NCI-H748 (cell line): ENCODE results near the gene PKP1.
"Not testable (repeated sequence)": the region's sequence is repeated elsewhere in the genome, so short reads cannot be mapped to it uniquely, and the experiment has no call there.

Experiments
- DNase-seq: peaks from one replicate; lab custom pipeline; 2025; ENCODE audit not compliant: unreplicated experiment; lab: John Stamatoyannopoulos, UW

The PKP1 gene, protein sequence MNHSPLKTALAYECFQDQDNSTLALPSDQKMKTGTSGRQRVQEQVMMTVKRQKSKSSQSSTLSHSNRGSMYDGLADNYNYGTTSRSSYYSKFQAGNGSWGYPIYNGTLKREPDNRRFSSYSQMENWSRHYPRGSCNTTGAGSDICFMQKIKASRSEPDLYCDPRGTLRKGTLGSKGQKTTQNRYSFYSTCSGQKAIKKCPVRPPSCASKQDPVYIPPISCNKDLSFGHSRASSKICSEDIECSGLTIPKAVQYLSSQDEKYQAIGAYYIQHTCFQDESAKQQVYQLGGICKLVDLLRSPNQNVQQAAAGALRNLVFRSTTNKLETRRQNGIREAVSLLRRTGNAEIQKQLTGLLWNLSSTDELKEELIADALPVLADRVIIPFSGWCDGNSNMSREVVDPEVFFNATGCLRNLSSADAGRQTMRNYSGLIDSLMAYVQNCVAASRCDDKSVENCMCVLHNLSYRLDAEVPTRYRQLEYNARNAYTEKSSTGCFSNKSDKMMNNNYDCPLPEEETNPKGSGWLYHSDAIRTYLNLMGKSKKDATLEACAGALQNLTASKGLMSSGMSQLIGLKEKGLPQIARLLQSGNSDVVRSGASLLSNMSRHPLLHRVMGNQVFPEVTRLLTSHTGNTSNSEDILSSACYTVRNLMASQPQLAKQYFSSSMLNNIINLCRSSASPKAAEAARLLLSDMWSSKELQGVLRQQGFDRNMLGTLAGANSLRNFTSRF

DNA sequence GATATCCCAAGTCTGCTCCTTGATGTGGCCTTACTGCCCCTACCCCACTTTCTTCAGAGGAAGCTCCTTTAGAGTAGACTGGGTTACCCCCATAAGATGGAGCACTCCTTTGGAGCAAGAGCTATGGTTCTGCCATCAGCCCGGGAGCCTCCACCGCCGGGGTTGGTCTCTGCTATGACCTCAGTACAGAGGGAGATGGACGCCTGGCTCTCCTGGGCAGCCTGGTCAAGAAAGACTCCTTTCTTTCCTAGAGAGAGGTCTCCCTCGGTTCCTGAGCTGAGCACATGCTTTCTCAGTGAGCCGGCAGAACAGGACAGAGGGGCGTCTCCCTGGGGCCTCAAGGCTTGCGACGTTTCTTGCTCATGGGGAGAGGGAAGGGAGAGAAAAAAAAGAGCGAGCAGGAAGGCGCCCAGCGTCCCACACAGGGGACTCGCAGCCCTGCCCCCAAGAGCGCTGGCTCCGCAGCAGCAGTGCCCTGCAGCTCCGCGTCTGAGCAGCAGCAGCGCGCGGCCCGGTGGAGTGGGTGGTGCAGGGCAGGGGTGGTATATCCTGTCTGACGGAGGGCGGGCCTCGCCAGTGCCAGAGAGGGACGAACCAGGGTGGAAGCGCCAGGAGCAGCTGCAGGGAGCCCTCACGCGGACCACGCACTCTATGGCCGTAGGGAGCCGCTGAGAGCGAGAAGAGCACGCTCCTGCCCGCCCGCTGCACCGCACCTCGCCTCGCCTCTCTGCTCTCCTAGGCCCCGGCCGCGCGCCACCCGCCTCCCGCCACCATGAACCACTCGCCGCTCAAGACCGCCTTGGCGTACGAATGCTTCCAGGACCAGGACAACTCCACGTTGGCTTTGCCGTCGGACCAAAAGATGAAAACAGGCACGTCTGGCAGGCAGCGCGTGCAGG lies at the start of gene PKP1:
TSS of gene PKP1 (plus strand) at position 576 of the 899 bp plus-strand sequence. CDS start at position 773, 197 bp downstream.
- DNase-seq = no peak

DNA sequence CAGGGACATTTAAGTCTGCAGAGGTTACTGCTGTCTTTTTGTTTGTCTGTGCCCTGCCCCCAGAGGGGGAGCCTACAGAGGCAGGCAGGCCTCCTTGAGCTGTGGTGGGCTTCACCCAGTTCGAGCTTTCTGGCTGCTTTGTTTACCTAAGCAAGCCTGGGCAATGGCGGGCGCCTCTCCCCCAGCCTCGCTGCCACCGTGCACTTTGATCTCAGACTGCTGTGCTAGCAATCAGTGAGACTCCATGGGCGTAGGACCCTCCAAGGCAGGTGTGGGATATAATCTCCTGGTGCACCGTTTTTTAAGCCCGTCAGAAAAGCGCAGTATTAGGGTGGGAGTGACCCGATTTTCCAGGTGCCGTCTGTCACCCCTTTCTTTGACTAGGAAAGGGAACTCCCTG lies 43.7 kb upstream of the PKP1 start:
- DNase-seq = not testable (repeated sequence)

DNA sequence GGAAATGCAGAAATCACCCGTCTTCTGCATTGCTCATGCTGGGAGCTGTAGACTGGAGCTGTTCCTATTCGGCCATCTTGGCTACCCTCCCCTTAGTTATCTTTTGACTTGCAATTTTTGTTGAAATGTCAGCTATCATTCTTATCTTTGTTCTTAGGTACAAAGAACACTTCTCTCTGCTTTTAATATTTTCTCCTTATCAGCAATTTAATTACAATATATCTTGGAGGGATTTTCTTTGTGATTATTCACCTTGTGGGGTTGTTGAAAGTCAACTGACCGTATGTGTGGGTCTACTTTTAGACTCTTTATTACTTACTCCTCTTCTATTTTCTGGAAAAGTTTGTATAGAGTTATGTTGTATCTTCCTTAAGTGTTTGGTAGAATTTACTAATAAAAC lies 43.1 kb upstream of the PKP1 start:
- no peak for DNase-seq

DNA sequence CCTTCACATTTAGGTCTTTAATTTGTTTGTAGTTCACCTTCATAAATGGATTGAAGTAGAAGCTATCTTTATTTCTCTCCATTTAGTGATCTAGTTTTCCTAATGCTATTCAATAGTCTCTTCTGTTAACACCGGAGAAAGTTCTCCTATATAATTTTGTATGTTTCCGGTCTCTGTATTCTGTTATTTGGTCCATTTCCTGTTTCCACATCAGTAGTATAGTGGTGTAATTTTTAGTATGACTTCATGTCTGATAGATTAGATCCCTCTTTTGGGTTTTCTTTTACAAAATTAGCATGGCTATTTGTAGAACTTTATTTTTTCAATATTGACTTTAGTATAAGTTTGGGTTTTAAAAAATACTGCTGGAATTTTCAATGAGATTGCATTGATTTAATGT lies 41.6 kb upstream of the PKP1 start:
- no peak for DNase-seq

DNA sequence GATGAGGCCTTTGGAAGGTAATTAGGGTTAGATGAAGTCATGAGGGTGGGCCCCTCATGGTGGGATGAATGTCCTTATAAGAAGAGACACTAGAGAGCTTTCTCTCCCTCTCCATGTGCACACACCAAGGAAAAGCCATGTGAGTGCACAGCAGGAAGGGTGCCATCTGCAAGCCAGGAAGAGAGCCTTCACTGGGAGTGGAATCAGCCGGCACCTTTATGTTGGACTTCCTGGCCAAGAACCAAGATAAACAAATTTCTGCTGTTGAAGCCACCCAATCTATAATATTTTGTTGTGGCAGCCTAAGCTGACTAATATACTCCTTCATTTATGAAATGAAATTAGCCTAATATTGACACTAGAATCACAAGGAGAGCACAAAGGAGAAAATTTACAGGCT lies 38.2 kb upstream of the PKP1 start:
- peak; percentile 32 for DNase-seq

DNA sequence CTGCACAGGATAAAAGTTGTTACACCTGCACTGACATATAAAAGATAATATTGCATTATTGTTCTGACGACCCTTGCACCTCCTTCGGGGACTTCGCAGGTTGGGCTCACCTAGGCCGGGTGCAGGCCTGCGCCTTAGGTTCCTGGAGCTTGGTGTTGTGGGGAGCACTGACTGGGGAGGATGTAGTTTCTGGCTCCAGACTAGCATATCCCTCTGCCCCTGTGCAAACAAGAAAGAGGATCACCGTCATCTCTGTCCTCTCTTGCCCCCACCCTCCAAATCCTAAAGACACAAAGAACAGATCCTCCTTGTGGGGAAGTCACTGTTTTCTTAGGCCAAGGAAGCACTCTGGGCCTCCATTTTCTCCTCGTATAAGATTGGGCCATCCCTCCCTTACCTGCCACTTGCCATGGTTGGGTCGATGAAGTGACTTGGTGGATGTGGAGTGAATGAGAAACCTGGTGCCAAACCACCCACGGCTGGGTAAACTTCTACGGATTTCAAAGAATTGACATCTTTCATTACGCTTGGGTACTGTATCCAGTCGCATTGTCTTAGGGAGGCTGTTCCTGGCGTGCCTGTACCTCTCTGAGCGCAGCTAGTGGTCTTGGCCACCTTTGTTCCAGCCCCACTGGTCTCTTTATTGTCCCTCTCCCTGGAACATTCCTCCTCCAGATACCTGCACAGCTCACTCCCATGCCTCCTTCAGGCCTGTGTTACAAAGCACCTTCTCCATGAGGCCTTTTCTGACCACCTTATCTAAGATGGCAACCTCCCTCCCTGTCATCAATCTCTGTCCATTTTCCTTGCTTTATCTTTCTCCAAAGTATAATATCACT lies 34.4 kb upstream of the PKP1 start:
- DNase-seq = no peak

DNA sequence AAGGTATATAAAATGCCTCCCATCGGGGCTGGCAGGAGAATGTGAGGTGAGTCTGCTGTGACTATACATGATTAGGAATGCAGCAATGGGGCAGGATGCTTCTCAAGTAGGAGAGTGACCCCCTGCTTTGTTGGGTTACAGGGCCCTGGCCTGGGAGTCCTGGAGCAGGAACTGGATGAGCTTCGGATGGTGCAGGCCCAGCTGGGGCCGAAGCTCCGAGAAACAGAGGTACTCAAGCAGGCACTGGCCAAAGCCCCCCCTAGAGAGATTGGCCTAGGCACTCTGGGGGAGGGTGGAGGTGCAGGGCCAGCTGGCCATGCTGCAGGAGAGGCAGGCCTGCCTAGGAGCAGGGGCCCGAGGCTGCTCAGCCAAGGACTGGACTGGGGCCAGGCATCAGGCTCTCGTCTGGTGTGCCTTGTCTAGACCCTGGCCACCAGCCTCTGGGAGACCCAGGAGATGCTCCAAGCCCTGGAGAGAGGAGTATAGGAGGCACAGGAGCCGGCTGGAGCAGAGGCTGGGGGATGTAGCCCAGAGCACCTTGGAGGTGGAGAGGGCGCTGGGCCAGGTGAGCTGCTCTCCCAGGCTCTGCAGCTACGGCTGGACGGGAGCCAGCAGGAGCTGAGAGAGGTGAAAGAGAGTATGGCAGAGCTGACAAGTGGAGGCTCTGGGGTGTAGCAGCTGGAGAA lies 32.8 kb upstream of the PKP1 start:
- DNase-seq = no peak

DNA sequence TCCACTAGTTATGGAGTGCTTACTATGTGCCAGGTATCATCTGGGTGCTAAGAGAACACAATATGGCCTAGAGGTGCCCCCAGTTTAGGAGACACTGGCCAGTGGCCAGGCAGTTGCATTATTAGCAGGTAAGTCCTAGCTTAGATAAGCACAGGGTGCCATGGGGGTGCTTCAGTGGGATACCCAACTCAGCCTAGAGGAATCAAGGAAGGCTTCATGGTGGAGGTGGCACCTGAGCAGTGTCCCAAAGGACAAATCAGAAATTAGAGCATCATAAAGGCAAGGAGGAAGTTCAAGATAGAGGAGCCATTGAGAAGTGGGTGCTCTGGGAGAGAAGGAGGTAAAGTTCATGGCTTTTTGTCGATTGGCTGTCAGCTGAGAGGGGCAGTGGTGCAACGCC lies 31.9 kb upstream of the PKP1 start:
- no peak for DNase-seq

DNA sequence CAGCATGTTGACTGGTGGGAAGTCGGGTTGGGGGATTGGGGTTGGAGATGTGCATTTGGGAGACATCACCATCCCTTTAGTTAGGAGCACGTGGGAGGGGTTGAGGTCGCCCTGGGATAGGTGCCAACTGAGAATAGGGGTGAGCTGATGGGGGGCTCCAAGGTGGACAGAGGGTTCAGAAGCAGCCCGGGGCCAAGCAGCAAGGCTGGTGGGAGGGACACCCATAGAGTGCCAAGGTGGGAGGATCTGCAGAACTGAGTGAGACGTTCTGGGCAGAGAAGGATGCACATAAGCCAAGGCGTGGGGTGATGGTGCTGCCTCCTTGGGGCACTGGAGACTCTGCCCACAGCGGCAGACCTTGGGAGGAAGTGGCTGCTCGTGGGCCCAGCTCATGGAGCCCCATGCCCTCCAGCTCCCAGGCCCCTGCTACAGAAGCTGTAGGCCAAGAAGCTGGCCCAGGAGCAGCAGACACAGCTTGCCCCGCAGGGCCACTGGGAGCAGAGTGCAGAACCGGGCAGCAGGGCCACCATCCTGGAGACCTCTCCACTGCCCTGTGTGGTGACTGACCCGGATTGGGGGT lies 31.4 kb upstream of the PKP1 start:
- DNase-seq = no peak

DNA sequence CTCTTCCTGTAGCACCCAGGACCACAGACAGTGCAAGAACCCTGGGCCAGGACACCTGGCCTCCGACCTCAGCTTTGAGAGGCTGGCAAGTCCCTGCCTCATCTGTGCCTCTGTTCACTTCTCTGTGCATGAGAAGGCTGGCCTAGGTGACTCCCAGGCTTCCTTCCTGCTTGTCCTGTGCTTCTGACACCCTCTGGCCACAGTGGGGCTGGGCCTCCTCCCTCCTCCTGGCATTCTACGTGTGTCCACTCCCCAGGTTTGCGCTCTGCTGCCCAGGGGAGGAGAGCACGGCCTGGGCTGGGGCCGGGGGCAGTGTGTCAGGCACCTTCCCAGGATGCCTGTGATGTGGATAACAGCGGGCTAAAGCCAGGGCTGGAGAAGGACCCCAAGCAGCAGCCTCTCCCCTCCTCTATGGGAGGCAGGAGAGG lies 30.3 kb upstream of the PKP1 start:
- no peak for DNase-seq

DNA sequence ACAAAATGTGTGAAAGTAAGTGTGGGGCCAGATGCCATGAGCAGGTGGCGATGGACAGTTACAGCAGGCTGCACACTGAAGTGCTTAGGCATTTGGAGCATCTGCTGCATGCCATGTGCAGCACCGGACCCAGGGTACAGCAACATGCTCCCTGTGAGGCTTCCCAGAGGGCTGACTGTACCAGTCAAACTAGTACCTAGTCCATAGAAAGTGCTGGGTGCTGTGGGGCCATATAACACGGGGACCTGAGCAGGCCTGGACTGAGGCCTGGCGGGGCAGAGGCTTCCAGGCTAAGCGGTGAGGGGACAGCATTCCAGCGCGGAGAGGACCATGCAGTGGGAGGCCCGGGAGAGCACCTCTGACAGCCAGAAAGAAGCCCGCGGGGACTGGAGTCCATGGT lies 29.9 kb upstream of the PKP1 start:
- no peak for DNase-seq

DNA sequence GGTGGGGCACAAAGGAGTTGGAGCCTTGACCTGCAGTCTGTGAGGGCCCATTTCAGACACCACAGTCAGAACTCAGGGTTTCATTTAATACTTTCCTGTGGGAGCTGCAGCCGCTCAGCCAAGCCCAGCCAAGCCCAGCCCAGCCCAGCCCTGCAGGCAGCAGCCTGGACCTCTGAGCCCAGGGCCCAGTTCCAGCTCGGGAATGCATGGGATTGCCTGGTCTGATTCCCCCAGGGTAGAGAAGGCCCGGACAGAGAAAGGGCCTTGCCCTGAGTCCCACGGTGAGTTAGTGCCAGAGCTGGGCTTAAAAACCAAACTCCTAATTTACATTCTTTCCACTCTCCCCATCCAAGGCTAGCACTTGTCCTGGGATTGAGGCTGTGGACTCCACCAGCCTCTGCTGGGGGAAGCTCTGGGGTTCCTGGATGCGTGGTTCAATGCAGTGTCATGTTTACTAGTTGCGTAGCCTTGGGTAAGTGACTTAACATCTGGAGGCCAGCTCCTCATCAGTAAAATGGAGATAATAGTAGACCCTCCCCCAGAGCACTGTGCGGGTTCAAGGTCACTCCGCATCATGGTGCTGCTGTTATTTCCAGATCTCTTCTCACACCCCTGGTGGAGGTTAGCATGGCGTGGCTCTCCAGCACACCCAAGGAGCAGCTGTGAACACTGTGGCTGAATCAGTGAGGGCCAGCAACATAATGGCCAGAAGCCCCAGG lies 29.2 kb upstream of the PKP1 start:
- DNase-seq = no peak

DNA sequence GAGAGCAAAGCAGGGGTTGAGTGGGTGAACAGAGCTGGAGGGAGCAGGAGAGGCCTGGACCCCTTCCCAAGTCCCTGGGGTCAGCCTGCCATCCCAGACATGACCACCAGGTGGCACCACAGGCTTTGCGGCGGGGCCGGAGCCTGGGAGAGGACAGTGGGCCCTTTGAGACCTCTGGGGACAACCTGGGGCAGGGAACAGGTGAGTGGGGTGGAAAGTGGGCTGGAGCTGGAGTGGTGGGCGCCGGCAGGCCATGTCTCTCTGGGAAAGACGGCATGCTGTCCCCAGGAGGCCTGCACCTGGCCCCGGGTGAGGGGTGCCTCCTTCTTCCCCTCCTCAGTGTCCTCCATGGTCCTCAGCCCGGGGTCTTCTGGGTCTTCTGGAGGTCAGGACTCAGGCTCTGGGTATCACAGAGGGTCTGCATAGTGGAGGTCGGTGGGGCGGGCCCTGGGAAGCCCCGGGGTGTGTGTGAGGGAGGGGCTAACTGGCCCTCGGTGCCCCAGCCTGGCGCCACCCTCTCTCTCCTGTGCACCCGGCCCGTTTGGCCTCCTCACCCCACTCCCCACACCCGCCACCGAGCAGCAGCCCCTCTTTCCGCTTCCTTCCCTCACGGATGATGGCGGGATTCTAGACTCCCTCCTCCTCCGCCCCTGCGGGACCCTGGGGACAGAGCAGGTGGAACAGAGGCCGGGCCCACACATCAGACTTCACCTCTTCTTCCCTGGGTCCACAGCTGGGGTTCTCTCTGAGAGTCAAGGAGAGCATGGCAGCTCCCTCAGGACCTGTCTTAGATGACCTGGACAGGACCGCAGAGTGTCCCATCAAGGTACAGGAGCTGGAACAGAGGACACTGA lies 28.5 kb upstream of the PKP1 start:
- peak; percentile 48 for DNase-seq

DNA sequence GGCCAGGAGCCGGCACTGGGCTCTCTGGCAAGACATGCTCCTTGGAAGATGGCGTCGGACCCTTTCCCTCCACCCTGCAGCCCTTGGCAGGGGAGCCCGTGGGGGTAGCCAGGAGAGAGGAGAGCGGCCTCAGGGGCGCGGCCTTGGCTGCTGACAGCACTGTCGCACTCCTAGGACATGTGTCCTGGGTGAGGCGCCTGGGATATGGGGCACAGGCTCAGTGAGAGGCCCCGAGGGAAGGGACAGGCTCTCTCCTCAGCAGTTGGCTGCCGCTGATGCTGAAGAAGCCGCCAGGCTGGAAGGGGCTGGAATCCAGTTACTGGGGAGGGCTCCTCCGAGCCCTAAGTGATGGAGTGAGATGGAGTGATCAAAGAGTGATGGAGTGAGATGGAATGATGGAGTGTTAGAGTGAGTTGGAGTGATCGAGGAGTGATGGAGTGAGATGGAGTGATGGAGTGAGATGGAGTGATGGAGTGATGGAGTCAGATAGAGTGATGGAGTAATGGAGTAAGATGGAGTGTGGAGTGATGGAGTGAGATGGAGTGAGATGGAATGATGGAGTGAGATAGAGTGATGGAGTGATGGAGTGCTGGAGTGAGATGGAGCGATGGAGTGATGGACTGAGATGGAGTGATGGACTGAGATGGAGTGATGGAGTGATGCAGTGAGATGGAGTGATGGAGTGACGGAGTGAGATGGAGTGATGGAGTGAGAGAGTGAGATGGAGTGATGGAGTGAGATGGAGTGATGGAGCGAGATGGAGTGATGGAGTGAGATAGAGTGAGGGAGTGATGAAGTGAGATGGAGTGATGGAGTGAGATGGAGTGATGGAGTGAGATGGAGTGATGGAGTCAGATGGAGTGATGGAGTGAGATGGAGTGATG lies 27.6 kb upstream of the PKP1 start:
- DNase-seq = no peak

DNA sequence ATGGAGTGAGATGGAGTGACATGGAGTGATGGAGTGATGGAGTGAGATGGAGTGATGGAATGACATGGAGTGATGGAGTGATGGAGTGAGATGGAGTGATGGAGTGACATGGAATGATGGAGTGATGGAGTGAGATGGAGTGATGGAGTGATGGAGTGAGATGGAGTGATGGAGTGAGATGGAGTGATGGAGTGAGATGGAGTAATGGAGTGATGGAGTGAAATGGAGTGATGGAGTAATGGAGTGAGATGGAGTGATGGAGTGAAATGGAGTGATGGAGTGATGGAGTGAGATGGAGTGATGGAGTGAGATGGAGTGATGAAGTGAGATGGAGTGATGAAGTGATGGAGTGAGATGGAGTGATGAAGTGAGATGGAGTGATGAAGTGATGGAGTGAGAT lies 25.2 kb upstream of the PKP1 start:
- not testable (repeated sequence) for DNase-seq

DNA sequence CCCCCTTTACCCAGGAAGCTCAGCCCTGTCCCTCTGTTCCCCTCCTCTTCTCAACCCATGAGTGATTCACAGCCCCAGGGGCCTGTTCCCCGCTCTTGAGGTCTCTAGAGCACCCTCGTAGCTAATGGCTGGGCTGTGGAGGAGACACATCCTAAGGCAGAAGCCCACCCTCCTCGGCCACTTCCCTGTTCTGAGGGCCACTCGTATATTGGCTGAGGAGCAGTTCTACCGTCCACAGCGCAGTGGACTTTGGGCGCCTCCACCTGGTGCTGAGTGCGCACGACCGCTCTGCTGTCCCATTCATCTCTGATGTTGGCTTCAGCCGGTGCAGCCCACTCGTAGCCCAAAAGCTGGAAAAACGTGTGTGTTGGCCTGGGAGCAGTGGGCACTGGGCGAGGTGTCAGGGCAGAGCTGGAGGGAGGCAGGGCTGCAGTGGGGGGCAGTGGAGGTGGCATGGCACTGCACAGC lies 24.5 kb upstream of the PKP1 start:
- no peak for DNase-seq
